ENCODE results near the gene NFE2. TPM values are rescaled to one million over a fixed set of nuclear protein-coding genes. Genes with fewer than 3 reads are reported as not detected.

NFE2 gene
- total RNA-seq, 1 donor from 2014 or later = 0.65 TPM

GRCh38 chr12:54261815-54262402 is 38.9 kb downstream of the NFE2 start:
- H3K4me3 Mint-ChIP-seq = peak overlapping the region; percentile 44
- H3K9me3 Mint-ChIP-seq = peaks cover 4% of the 10 kb centered on the region
- H3K36me3 Mint-ChIP-seq = peaks cover 10% of the 10 kb centered on the region
- DNase-seq (ENCODE audit: extremely low spot score, unreplicated experiment) = no peak
- no peak for TF ChIP-seq CTCF (conservative IDR thresholded peaks at IDR 0.05)
- peak overlapping the region; percentile 82 for H3K27ac Mint-ChIP-seq
- H3K4me1 Mint-ChIP-seq (ENCODE audit: unreplicated experiment) = peaks cover 58% of the 10 kb centered on the region
- no peaks in the 10 kb centered on the region for H3K27me3 Mint-ChIP-seq

- DNase-seq (ENCODE audit: extremely low spot score, unreplicated experiment) = peak; percentile 83
- peaks cover 47% of the 10 kb centered on the region for H3K4me1 Mint-ChIP-seq (ENCODE audit: unreplicated experiment)
- peak overlapping the region; percentile 83 for H3K4me3 Mint-ChIP-seq
- H3K36me3 Mint-ChIP-seq = peaks cover 22% of the 10 kb centered on the region
- H3K27ac Mint-ChIP-seq = peak overlapping the region; percentile 83
- TF ChIP-seq CTCF (conservative IDR thresholded peaks at IDR 0.05) = no peak
- peaks cover 4% of the 10 kb centered on the region for H3K9me3 Mint-ChIP-seq
- H3K27me3 Mint-ChIP-seq = no peaks in the 10 kb centered on the region
Observed at GRCh38 chr12:54259194-54260011, 41.4 kb downstream of the NFE2 start.

DNA sequence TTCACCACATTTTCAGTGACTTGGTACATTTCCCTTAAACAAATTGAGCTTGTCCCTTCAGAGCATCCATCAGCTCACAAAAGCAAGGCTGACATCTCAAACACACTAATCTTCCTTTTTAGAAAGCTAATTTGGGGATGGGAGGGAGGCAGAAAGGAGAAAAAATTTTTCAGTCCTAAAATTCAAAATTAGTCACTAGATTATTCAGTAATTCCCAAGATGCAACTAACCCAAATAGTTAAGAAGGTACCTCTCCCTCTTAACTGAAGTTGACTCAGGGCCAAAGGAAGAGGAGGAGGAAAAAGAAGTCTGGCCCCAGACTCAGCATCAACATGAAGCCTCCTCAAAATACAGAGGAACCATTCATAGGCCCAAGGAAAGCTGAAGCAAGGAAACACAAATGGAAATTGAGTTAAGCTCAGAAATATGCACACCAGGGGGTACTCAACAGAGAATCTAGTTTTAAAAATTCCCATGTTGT is 42.6 kb downstream of the NFE2 start:
- Mint-ChIP-seq H3K36me3 (peaks cover 22% of the 10 kb centered on the region), H3K4me3 (peak overlapping the region; percentile 83), H3K4me1 (ENCODE audit: unreplicated experiment) (peaks cover 47% of the 10 kb centered on the region), H3K27ac (peak overlapping the region; percentile 61), H3K9me3 (peaks cover 4% of the 10 kb centered on the region), H3K27me3 (no peaks in the 10 kb centered on the region)
- DNase-seq (ENCODE audit: extremely low spot score, unreplicated experiment) = no peak
- TF ChIP-seq CTCF (conservative IDR thresholded peaks at IDR 0.05) = no peak

DNA sequence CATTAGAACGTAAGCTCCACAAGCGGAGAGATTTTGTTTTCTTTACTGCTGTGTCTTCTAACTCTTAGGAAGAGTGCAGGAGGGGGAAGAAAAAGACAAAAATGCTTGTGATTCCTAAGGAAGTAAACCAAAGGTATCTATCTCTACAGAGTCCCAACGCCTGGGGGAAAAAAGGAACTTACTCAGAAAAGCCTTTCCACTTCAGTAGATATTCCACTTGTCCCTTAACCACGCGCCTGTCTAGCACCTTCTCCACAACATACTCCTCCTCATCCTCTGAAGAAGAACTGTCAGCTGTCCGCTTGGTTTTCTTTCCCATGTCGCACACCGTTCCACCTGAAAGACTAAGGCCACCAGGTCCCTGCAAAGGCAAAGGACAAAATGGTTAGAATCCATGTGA is 43.5 kb downstream of the NFE2 start:
- no peak for DNase-seq (ENCODE audit: extremely low spot score, unreplicated experiment)
- Mint-ChIP-seq H3K36me3 (peaks cover 19% of the 10 kb centered on the region), H3K4me3 (peak overlapping the region; percentile 54), H3K27me3 (no peaks in the 10 kb centered on the region), H3K27ac (peak overlapping the region; percentile 61), H3K9me3 (peaks cover under 1% of the 10 kb centered on the region), H3K4me1 (ENCODE audit: unreplicated experiment) (peaks cover 41% of the 10 kb centered on the region)
- TF ChIP-seq CTCF (conservative IDR thresholded peaks at IDR 0.05) = no peak

DNA sequence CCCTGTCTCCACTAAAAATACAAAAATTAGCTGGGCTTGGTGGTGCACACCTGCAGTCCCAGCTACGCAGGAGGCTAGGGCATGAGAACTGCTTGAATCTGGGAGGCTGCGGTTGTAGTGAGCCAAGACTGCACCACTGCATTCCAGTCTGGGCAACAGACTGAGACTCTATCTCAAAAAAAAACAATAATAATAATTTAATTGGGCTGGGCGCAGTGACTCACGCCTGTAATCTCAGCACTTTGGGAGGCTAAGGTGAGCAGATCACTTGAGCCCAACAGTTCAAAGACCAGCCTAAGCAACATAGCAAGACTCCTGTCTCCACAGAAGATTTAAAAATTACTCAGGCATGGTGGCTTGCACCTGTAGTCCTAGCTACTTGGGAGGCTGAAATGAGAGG is 47.6 kb downstream of the NFE2 start:
- Mint-ChIP-seq H3K4me3 (no peak overlapping the region), H3K36me3 (peaks cover 33% of the 10 kb centered on the region), H3K4me1 (ENCODE audit: unreplicated experiment) (peaks cover 18% of the 10 kb centered on the region), H3K9me3 (no peaks in the 10 kb centered on the region), H3K27me3 (no peaks in the 10 kb centered on the region), H3K27ac (no peak overlapping the region)
- DNase-seq (ENCODE audit: extremely low spot score, unreplicated experiment) = no peak
- TF ChIP-seq CTCF (conservative IDR thresholded peaks at IDR 0.05) = no peak
